Measurements from ENCODE around the gene ZNF629. TPM values are rescaled to one million over a fixed set of nuclear protein-coding genes. Genes with fewer than 3 reads are reported as not detected.

The ZNF629 gene
- total RNA-seq, 2 experiments from 2014 or later: 1.0 to 1.2 TPM

DNA sequence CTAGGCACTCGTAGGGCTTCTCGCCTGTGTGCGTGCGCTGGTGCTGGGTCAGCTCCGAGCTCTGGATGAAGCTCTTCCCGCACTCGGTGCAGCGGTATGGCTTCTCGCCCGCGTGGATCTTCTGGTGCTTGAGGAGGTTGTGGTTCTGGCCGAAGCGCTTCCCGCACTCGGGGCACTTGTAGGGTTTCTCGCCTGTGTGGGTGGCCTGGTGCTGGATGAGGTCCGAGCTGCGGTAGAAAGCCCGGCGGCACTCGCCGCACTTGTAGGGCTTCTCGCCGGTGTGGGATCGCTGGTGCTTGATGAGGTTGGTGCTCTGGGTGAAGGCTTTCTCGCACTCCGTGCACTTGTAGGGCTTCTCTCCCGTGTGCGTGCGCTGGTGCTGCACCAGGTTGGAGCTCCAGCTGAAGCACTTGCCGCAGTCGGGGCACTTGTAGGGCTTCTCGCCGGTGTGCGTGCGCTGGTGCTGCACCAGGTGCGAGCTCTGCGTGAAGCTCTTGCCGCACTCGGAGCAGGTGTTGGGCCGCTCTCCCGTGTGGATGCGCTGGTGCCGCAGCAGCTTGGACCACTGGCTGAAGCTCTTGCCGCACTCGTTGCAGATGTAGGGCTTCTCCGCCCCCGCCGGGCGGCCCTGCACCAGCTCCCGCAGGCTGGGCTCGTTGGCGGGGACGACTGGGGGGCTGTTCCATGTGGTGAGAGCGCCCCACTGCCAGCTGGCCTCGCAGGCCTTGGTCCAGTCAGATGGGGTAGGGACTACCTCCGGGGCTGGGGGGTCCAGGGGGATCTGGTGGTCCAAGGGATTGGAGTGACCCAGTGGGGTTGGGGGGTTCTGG, 3.5 kb downstream of the ZNF629 start:
- Mint-ChIP-seq H3K27ac (no peak overlapping the region), H3K4me1 (peaks cover 10% of the 10 kb centered on the region), H3K9me3 (no peaks in the 10 kb centered on the region), H3K27me3 (peaks cover 29% of the 10 kb centered on the region), H3K4me3 (no peak overlapping the region), H3K36me3 (ENCODE audit: low read depth) (no peaks in the 10 kb centered on the region)
- POLR2A ChIA-PET: interaction anchor here (1.1 to 2.9 kb wide), 2 partner anchors 8 to 93 kb away, joined by 3 to 8 read pairs; no protein-coding TSS in a partner anchor
- CTCF ChIA-PET: no interaction called here
- no peak for DNase-seq

DNA sequence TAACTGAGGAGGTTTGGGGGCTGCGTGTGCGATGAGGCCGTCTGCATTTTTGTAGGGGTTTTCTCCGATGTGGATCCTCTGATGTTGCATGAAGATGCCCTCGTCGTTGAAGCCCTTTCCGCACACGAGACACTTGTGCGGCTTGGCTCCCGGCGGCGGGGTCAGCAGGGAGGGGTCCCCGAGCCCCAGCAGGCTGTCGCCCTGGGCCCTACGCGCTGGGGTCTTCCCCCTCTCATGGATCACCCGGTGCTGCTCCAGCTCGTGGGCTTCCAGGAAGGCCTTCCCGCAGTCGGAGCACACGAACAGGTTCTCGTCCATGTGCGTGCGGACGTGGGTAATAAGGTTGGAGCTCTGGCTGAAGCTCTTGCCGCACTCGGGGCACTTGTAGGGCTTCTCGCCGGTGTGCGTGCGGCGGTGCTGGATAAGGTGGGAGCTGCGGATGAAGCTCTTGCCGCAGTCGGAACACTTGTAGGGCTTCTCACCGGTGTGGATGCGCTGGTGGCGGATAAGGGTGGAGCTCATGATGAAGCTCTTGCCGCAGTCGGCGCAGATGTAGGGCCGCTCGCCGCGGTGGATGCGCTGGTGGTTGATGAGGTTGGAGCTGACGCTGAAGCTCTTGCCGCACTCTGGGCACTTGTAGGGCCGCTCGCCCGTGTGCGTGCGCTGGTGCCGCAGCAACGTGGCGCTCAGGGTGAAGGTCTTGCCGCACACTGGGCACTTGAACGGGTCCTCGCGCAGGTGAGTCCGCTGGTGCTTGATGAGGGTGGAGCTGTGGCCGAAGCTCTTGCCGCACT, 4.3 kb downstream of the ZNF629 start:
- no peak for DNase-seq
- Mint-ChIP-seq H3K9me3 (no peaks in the 10 kb centered on the region), H3K4me1 (peaks cover 10% of the 10 kb centered on the region), H3K27ac (no peak overlapping the region), H3K36me3 (ENCODE audit: low read depth) (no peaks in the 10 kb centered on the region), H3K4me3 (no peak overlapping the region), H3K27me3 (peaks cover 25% of the 10 kb centered on the region)
- POLR2A ChIA-PET: interaction anchor here (1.1 kb wide), 1 partner anchor 93 kb away, joined by 3 read pairs; no protein-coding TSS in a partner anchor
- CTCF ChIA-PET: interaction anchor here (0.5 kb wide), 1 partner anchor 126 kb away, joined by 3 read pairs; no protein-coding TSS in a partner anchor

DNA sequence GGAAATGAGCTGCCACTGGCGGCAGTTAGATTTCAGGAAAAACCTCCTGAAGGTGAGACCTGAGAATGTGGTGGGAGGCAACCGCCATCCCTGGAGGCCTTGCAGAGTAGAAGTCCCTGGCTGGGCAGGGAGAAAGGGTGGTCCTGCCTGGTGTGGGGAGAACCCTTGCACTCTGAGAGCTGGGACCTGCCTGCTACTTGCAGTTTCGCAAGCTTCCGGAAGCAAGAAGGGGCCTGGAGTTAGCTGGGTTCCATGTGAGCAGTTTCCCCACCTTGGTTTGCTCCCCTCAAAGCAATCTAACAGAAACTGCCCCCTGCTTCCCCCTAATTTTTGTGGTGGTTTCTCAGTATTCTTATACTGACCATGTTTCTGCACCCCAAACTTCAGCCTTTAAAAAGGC, 6.5 kb downstream of the ZNF629 start:
- no peak overlapping the region for H3K27ac Mint-ChIP-seq
- peaks cover 13% of the 10 kb centered on the region for H3K4me1 Mint-ChIP-seq

DNA sequence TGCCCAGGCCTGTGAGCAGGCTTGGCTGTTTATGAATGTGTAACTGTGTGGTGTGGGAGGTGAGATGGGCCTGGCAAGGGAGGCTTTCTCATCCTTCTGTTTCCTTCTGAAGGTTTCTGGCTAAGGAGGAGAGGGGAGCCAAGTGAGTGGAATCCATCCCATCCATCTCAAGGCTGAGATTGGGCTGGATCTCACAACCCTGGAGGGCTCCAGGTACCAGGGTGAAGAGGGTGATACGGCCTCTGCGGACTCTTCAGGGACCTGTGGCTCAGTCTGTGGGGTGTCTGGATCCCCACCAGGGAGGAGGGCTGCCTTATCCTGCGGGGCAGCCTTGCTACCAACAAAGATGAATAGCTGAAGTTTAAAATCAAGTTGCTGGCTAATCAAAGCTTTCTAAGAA, 7.0 kb downstream of the ZNF629 start:
- Mint-ChIP-seq H3K27me3 (peaks cover 5% of the 10 kb centered on the region), H3K4me3 (no peak overlapping the region), H3K27ac (no peak overlapping the region), H3K9me3 (no peaks in the 10 kb centered on the region), H3K4me1 (peaks cover 15% of the 10 kb centered on the region), H3K36me3 (ENCODE audit: low read depth) (no peaks in the 10 kb centered on the region)
- no peak for DNase-seq
- ChIA-PET CTCF (interaction anchor here (1.5 kb wide), 1 partner anchor 34 kb away, joined by 3 read pairs; no protein-coding TSS in a partner anchor), POLR2A (no interaction called here)

More for the DNA sequence above, 6.5 kb downstream of the ZNF629 start:
- ChIA-PET POLR2A (no interaction called here), CTCF (interaction anchor here (1.5 kb wide), 1 partner anchor 33 kb away, joined by 3 read pairs; no protein-coding TSS in a partner anchor)
- Mint-ChIP-seq H3K4me3 (no peak overlapping the region), H3K9me3 (no peaks in the 10 kb centered on the region), H3K36me3 (ENCODE audit: low read depth) (no peaks in the 10 kb centered on the region), H3K27me3 (peaks cover 10% of the 10 kb centered on the region)
- no peak for DNase-seq

DNA sequence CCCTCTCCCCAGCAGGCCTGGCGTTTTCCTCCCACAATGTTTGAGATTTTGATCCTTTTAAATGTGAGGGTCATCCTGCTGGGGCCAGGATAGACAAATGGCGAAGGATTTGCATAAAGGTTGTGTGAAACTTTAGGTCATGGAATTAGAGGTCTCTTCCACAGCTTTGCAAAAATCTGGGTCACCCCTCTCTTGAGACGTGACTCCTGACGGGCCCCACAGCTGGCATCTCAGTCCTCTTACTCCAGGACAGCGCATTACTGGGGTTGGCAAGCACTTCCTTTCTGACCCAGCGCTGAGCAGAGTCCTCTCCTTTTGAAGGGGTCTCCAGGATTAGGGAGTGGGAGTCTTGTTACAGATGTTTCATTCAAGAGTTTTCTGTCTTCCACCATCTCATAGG, 7.4 kb downstream of the ZNF629 start:
- Mint-ChIP-seq H3K9me3 (no peaks in the 10 kb centered on the region), H3K27me3 (peaks cover 2% of the 10 kb centered on the region)

DNA sequence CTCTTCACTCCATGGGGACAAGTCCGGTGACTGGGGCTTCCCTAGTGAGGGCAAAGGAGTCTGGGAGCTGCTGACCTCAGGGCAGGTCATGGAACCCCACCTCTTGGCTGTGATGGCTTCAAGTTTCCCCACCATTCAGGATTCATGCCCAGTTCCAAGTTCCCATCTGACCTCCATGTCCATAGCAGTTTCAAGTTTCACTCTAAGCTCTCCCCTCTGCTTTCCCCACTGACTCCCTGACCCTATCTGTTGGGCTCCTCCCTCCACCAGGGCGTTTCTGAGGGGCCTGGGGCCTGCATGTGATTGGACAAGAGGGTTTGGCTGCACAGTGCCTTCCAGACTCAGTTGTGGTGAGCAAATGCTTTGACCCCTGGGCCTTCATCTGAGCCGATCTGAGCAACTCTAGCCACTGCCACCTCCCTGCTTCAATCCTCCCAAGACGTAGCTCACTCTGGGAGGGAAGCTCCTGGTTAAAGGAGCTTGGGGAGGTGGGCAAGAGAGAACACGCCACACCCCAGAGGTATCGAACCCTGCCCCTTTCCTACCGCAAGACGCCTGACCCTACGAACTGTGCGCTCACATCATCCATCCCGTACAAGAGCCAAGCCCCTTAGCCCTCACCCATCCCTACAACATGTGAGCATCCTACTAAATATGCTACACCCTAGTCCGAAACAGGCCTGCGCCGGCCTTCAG, 8.3 kb downstream of the ZNF629 start:
- ChIA-PET CTCF (no interaction called here), POLR2A (interaction anchor here (0.7 to 1.2 kb wide), 4 partner anchors 10 to 120 kb away, joined by 3 read pairs; partner anchors contain the start of gene FBRS)
- Mint-ChIP-seq H3K27ac (no peak overlapping the region), H3K4me3 (no peak overlapping the region), H3K9me3 (no peaks in the 10 kb centered on the region), H3K4me1 (peaks cover 21% of the 10 kb centered on the region), H3K27me3 (no peaks in the 10 kb centered on the region), H3K36me3 (ENCODE audit: low read depth) (peaks cover 9% of the 10 kb centered on the region)
- no peak for DNase-seq

More for the DNA sequence above, 7.4 kb downstream of the ZNF629 start:
- no peak for DNase-seq
- H3K36me3 Mint-ChIP-seq (ENCODE audit: low read depth): peaks cover 4% of the 10 kb centered on the region
- H3K4me3 Mint-ChIP-seq: no peak overlapping the region
- peaks cover 19% of the 10 kb centered on the region for H3K4me1 Mint-ChIP-seq
- no peak overlapping the region for H3K27ac Mint-ChIP-seq
- CTCF ChIA-PET: interaction anchor here (1.5 kb wide), 1 partner anchor 34 kb away, joined by 3 read pairs; no protein-coding TSS in a partner anchor
- POLR2A ChIA-PET: no interaction called here

DNA sequence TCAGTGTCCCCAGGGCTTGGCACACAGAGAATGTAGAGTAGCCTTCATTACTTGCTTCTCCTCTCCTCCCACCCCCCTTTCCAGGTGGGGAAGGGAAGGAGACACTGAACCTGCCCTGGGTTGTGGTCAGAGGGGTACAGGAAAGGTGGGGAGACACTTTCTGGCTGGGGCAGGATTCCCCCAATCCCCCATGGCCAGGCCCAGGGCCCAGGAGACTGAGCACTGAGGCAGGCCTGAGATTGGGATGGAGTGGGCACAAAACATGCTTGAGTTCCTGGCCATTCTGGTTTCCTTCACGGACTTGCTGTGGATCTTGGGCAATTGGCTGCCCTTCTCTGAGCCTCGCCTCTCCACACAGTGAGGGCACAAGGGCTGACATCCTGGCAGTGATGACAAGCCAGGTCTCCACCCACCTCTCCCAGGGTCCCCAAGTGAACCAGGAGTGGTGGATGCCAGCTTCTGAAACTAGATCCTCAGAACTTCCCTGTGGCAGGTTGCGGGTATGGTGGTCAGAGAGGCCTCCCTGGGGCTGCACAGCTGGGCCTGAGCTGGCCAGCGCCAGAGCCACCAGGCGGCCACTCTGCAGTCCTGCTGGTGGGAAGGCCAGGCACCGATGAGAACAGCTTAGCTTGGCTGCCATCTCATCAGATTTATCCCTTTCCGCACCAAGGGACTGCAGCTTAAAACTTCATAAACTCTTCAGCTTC, 9.3 kb downstream of the ZNF629 start:
- Mint-ChIP-seq H3K9me3 (no peaks in the 10 kb centered on the region), H3K27me3 (no peaks in the 10 kb centered on the region), H3K36me3 (ENCODE audit: low read depth) (peaks cover 15% of the 10 kb centered on the region), H3K4me1 (peaks cover 27% of the 10 kb centered on the region), H3K4me3 (peak overlapping the region; percentile 86), H3K27ac (no peak overlapping the region)
- ChIA-PET POLR2A (interaction anchor here (0.7 to 1.2 kb wide), 6 partner anchors 9 to 119 kb away, joined by 3 read pairs; partner anchors contain the start of gene FBRS), CTCF (interaction anchor here (1.4 kb wide), 1 partner anchor 37 kb away, joined by 5 read pairs; no protein-coding TSS in a partner anchor)
- DNase-seq: no peak

DNA sequence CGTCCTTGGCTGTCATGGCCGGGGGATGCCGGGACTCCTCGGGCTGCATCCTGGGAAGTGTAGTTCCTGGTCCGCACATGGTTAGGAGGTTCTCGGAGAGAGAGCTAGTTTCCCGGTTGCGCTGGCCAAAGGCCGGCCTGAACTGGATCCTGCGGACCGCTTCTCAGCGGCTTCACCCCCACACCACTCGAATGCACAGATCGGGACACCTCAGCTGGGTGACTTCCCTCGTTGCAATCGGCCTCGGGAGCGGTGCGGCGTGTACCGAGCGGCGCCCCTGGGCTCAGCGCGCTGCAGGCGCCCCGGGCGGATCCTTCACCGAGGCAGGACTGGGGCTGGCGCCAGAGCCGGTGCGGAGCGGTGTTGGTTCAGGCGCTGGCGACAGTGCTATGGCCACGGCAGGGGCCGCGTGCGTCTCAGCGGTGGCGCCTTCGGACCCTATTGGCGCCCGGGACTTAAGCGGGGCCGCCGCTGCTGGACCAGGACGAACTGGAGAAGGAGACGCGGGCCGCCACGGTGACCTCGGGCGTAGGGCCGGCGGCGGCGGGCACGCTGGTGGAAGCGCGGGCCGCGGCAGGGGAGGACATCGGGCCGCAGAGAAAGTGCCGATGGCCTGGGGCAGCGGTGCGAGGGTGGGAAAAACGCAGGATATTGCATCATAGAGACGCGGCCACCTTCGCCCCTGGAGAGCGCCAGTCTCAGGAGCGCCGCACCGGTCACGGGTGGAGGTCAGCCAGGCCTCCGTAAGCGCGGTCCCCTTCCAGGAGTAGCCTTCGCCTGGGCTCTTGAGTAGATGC, 11.4 kb downstream of the ZNF629 start:
- peaks cover 32% of the 10 kb centered on the region for H3K4me1 Mint-ChIP-seq
- DNase-seq: peak; percentile 67
- H3K4me3 Mint-ChIP-seq: peak overlapping the region; percentile 86
- no peaks in the 10 kb centered on the region for H3K9me3 Mint-ChIP-seq
- ChIA-PET CTCF (interaction anchor here (0.6 to 2.0 kb wide), 5 partner anchors 13 to 168 kb away, joined by 3 to 6 read pairs (median 3); no protein-coding TSS in a partner anchor), POLR2A (interaction anchor here (1.0 to 1.8 kb wide), 10 partner anchors 9 to 218 kb away, joined by 3 to 8 read pairs (median 4); a partner anchor contains a TSS)
- no peaks in the 10 kb centered on the region for H3K27me3 Mint-ChIP-seq
- H3K36me3 Mint-ChIP-seq (ENCODE audit: low read depth): peaks cover 33% of the 10 kb centered on the region
- H3K27ac Mint-ChIP-seq: peak overlapping the region; percentile 75

DNA sequence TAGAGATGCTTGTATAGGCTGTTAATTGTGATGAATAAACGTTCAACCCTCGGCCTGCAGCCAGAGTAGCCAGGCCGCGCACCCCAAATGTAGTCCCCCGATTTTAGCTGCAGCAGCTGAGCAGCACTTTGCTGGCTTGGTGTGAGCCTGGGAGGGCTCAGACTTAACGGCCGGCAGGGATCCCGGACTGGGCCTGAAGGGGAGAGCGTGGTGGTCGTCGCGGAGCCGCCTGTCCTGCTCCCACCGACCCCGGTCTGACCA, 11.9 kb downstream of the ZNF629 start:
- H3K27ac Mint-ChIP-seq: peak overlapping the region; percentile 75
- H3K9me3 Mint-ChIP-seq: no peaks in the 10 kb centered on the region
- peaks cover 32% of the 10 kb centered on the region for H3K4me1 Mint-ChIP-seq
- peaks cover 35% of the 10 kb centered on the region for H3K36me3 Mint-ChIP-seq (ENCODE audit: low read depth)
- H3K27me3 Mint-ChIP-seq: no peaks in the 10 kb centered on the region
- peak overlapping the region; percentile 86 for H3K4me3 Mint-ChIP-seq
- CTCF ChIA-PET: interaction anchor here (1.0 to 2.0 kb wide), 4 partner anchors 12 to 39 kb away, joined by 3 to 6 read pairs (median 4); no protein-coding TSS in a partner anchor
- POLR2A ChIA-PET: interaction anchor here (1.0 to 1.8 kb wide), 10 partner anchors 10 to 217 kb away, joined by 3 to 8 read pairs (median 4); a partner anchor contains a TSS
- DNase-seq: no peak

DNA sequence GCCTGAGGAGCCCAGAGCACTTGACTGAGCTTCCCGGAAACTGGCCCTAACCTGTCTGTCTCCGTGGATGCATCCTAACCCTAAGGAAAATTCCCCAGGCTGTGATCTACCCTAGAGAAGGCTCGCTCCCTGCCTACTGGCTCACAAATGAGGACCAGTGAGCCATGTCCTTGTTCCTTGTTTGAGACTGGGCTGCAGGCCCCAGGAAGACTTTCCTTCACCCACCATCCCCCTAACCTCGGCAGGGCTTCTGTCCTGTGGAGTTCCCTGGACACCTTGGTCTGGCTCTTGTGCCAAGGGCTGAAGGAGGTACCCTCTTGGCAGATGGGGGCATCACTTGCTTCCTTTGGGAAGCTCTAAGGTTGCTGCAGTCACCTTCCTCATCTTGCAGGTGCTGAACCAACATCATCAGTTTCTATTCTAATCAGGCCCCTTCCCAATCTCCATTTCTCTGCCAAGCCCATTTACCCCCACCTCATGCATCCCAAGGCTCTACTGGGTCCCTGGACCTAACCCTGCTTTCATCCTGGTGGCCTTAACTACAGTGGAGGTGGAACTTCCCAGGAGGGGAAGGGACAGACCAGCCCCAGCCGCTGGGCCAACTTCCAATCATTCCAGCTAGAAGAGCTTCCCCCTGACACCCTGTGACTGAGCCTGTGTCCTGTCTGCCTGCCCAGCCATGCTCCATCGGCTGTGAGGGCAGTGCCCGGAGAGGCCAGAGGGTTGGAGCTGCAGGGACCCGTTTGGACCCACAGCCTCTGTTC, 12.5 kb downstream of the ZNF629 start:
- H3K27ac Mint-ChIP-seq: peak overlapping the region; percentile 75
- H3K9me3 Mint-ChIP-seq: no peaks in the 10 kb centered on the region
- H3K27me3 Mint-ChIP-seq: no peaks in the 10 kb centered on the region
- peak overlapping the region; percentile 86 for H3K4me3 Mint-ChIP-seq
- H3K36me3 Mint-ChIP-seq (ENCODE audit: low read depth): peaks cover 38% of the 10 kb centered on the region
- CTCF ChIA-PET: interaction anchor here (0.6 to 2.0 kb wide), 5 partner anchors 12 to 40 kb away, joined by 3 to 6 read pairs (median 4); no protein-coding TSS in a partner anchor
- no peak for DNase-seq
- POLR2A ChIA-PET: interaction anchor here (1.0 to 1.8 kb wide), 11 partner anchors 10 to 217 kb away, joined by 3 to 8 read pairs (median 3); a partner anchor contains a TSS
- H3K4me1 Mint-ChIP-seq: peaks cover 32% of the 10 kb centered on the region

DNA sequence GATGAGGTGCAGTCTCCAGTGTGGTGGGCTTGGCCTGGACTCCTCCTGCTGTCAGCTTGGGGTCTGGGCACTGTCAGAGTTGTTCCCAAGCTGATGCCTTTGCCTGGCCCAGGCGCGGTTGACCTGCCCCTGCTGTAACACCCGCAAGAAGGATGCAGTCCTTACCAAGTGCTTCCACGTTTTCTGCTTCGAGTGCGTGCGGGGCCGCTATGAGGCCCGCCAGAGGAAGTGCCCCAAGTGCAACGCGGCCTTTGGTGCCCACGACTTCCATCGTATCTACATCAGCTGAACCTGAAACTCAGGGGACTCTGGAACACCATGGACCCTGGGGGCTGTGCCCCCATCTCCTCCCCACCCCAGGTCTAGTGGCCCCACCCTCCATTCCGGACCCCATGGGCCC, 13.2 kb downstream of the ZNF629 start:
- DNase-seq: no peak
- POLR2A ChIA-PET: interaction anchor here (1.0 to 1.8 kb wide), 3 partner anchors 9 to 41 kb away, joined by 3 to 7 read pairs (median 6); no protein-coding TSS in a partner anchor
- Mint-ChIP-seq H3K36me3 (ENCODE audit: low read depth) (peaks cover 44% of the 10 kb centered on the region), H3K9me3 (no peaks in the 10 kb centered on the region), H3K27me3 (no peaks in the 10 kb centered on the region), H3K27ac (no peak overlapping the region), H3K4me3 (no peak overlapping the region), H3K4me1 (peaks cover 32% of the 10 kb centered on the region)
- CTCF ChIA-PET: interaction anchor here (0.6 to 2.0 kb wide), 2 partner anchors 24 to 41 kb away, joined by 4 to 5 read pairs; no protein-coding TSS in a partner anchor

Measured in activated CD4-positive, alpha-beta memory T cell treated with anti-CD3 and anti-CD28 coated beads, Interleukin-2, amount 10 ng/mL, durations not matched to agents 7 days and 5 days (primary cell).